Keratinocyte (primary cell): ENCODE measurements around the gene WRNIP1. TPM values are rescaled to one million over a fixed set of nuclear protein-coding genes. Genes with fewer than 3 reads are reported as not detected.

Experiments
- DNase-seq: peaks from one replicate; pipeline ENCODE4 v3.0.0-alpha.2; 2011; ENCODE audit warnings: low read depth, missing footprints, low spot score
- FAIRE-seq: peaks from 2 replicates; lab custom pipeline; 2011; peaks lifted over from hg19 to GRCh38; lab: Jason Lieb, UNC
- H2AFZ ChIP-seq: 2 replicates; pipeline ENCODE4 v1.6.0; 2012; ENCODE audit warnings: low read length, control low read depth, inconsistent platforms; ENCODE audit not compliant: control insufficient read depth
- H3K27ac ChIP-seq: 2 replicates; pipeline ENCODE4 v1.5.1; 2011; ENCODE audit warnings: low read length; ENCODE audit not compliant: control insufficient read depth, insufficient read depth
- H3K27me3 ChIP-seq: 3 replicates; pipeline ENCODE4 v1.6.0; 2011; ENCODE audit warnings: low read length; ENCODE audit not compliant: control insufficient read depth, insufficient read depth; ENCODE audit errors: extremely low read depth
- H3K36me3 ChIP-seq, 2 experiments: 2 replicates in 1 of 2; 3 replicates in 1 of 2; pipeline ENCODE4 v1.5.1; 2011; ENCODE audit warnings: low read length in 2 of 2, mild to moderate bottlenecking in 1 of 2; ENCODE audit not compliant: control insufficient read depth in 2 of 2, insufficient read depth in 2 of 2; ENCODE audit errors: extremely low read depth in 1 of 2
- H3K4me1 ChIP-seq: 3 replicates; pipeline ENCODE4 v1.5.1; 2011; ENCODE audit warnings: low read length; ENCODE audit not compliant: control insufficient read depth, insufficient read depth; ENCODE audit errors: extremely low read depth
- H3K4me2 ChIP-seq: 3 replicates; pipeline ENCODE4 v1.6.0; 2011; ENCODE audit warnings: low read depth, low read length; ENCODE audit not compliant: control insufficient read depth, insufficient read depth; ENCODE audit errors: extremely low read depth
- H3K4me3 ChIP-seq, 3 experiments: fragments of 200-600 bp in 1 of 3; sonication (generic) in 1 of 3; 2 replicates in 2 of 3; 3 replicates in 1 of 3; pipeline ENCODE4 v1.5.1; 2011 to 2016; ENCODE audit warnings: low read length in 3 of 3, mild to moderate bottlenecking in 3 of 3, control low read depth in 2 of 3, inconsistent platforms in 1 of 3, low read depth in 1 of 3, mixed read lengths in 1 of 3, mixed run types in 1 of 3, moderate library complexity in 1 of 3; ENCODE audit not compliant: control insufficient read depth in 2 of 3, insufficient read depth in 2 of 3; ENCODE audit errors: extremely low read depth in 1 of 3
- H3K79me2 ChIP-seq: 2 replicates; pipeline ENCODE4 v1.6.0; 2012; ENCODE audit warnings: low read length; ENCODE audit not compliant: control insufficient read depth, insufficient read depth
- H3K9ac ChIP-seq: 3 replicates; pipeline ENCODE4 v1.6.0; 2011; ENCODE audit warnings: low read length; ENCODE audit not compliant: control insufficient read depth, insufficient read depth; ENCODE audit errors: extremely low read depth
- H3K9me1 ChIP-seq: 3 replicates; pipeline ENCODE4 v1.6.0; 2011; ENCODE audit warnings: low read length; ENCODE audit not compliant: control insufficient read depth, insufficient read depth; ENCODE audit errors: extremely low read depth
- H3K9me3 ChIP-seq: 2 replicates; pipeline ENCODE4 v1.5.1; 2012; ENCODE audit warnings: low read depth, low read length; ENCODE audit not compliant: control insufficient read depth
- H4K20me1 ChIP-seq: 3 replicates; pipeline ENCODE4 v1.6.0; 2011; ENCODE audit warnings: low read length; ENCODE audit not compliant: control insufficient read depth, insufficient read depth; ENCODE audit errors: extremely low read depth
- EZH2 ChIP-seq: IDR thresholded peaks from one replicate; pipeline ENCODE4 v1.6.1; 2012; ENCODE audit warnings: inconsistent platforms, mild to moderate bottlenecking, low read length, moderate library complexity
- dilution Hi-C: fragments of 300-500 bp; cut with MboI; formaldehyde crosslinking; loops from one replicate; pipeline ENCODE4 v1.7.0; 2020; ENCODE audit warnings: low sequenced_read_pairs; ENCODE audit not compliant: extremely low pct_ligation_motif_present
- polyA plus RNA-seq, 5 experiments: library from polyadenylated mRNA; depleted of rRNA in 3 of 5; stranded (reverse) in 3 of 5; stranded (forward) in 1 of 5; unstranded in 1 of 5; fragments of >200 nt; gene quantifications; 1 replicate in 1 of 5; 2 replicates in 3 of 5; 3 replicates in 1 of 5; pipeline versions ENCODE4 v1.2.1 to v1.2.3, GENCODE V29; 2011 to 2012; ENCODE audit warnings: missing spikeins in 2 of 5, low read depth in 1 of 5, low replicate concordance in 1 of 5
- TF ChIP-seq, protein P1 (sequence below), 3 experiments: IDR thresholded peaks in 1 of 3; conservative IDR thresholded peaks in 1 of 3; optimal IDR thresholded peaks in 1 of 3; 2 replicates in 2 of 3; 3 replicates in 1 of 3; pipeline versions ENCODE3 to v1.5.1; 2011; ENCODE audit warnings: low read length in 3 of 3, mild to moderate bottlenecking in 3 of 3, moderate library complexity in 2 of 3, control low read depth in 1 of 3, inconsistent platforms in 1 of 3; ENCODE audit not compliant: insufficient read depth in 2 of 3; ENCODE audit errors: extremely low read depth in 1 of 3

Gene WRNIP1
- polyA plus RNA-seq, 1 donor (not counting 4 experiments of a cell fraction or from before 2014, with no cell fraction given), result 52.3 TPM

DNA sequence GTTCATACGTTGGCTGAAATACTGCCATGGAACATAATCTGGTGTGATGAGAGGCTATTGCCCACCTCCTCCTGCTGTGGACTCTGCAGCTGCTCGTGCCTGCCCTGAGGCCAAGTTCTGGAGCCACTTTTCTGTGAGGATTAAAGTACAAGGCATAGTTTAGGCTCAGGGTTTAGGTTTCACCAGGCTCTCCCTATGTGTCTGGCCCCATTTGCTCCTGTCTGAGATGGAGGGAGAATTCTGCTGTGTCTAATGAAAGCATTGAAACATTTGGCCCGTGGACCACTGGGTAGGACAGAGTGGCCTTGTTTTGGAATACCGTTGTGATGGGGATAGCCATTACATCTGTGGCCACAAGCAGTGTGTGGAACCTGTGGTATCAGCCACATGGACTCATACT is 5.9 kb downstream of the WRNIP1 start:
- DNase-seq, result no peak
- Histone ChIP-seq H3K4me1 (peaks cover 17% of the 10 kb centered on the region), H2AFZ (no peak overlapping the region), H4K20me1 (peaks cover 13% of the 10 kb centered on the region), H3K27me3 (no peaks in the 10 kb centered on the region), H3K9ac (no peak overlapping the region), H3K9me1 (peaks cover 3% of the 10 kb centered on the region), H3K79me2 (peaks cover 99% of the 10 kb centered on the region), H3K4me3 (no peak overlapping the region), H3K4me2 (no peak overlapping the region), H3K9me3 (no peaks in the 10 kb centered on the region), H3K36me3 (peaks cover 15 to 38% of the 10 kb centered on the region in 2 experiments), H3K27ac (no peak overlapping the region)
- dilution Hi-C loops, result no loop called here
- no peak for FAIRE-seq
- TF ChIP-seq, protein P1, sequence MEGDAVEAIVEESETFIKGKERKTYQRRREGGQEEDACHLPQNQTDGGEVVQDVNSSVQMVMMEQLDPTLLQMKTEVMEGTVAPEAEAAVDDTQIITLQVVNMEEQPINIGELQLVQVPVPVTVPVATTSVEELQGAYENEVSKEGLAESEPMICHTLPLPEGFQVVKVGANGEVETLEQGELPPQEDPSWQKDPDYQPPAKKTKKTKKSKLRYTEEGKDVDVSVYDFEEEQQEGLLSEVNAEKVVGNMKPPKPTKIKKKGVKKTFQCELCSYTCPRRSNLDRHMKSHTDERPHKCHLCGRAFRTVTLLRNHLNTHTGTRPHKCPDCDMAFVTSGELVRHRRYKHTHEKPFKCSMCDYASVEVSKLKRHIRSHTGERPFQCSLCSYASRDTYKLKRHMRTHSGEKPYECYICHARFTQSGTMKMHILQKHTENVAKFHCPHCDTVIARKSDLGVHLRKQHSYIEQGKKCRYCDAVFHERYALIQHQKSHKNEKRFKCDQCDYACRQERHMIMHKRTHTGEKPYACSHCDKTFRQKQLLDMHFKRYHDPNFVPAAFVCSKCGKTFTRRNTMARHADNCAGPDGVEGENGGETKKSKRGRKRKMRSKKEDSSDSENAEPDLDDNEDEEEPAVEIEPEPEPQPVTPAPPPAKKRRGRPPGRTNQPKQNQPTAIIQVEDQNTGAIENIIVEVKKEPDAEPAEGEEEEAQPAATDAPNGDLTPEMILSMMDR (optimal IDR thresholded peaks at IDR 0.05 in 1 of 3, IDR thresholded peaks at IDR 0.05 in 1 of 3, conservative IDR thresholded peaks at IDR 0.05 in 1 of 3; ENCODE audit: extremely low read depth in 1 of 3, insufficient read depth in 2 of 3, low read length in 3 of 3), result no peak
- no peak for TF ChIP-seq EZH2

DNA sequence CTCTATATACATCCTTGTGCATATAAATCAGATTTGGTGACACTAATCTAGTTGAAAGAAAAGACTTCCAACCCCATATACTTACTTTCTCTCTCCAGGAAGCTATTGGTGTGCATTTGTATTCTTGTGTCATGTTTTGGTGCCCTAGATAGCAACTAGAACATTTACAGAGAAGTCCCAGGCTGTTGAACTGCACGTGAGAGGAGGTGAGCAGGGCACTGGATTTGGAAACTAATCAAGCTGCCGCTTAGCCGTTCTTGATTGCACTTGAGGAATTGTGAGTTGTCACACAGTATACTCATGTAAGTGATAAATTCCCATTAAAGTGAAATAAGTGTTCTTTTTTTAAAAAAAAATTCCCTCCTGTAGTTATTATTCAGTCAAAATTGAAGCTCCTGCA is 7.6 kb downstream of the WRNIP1 start:
- H3K4me3 ChIP-seq, result no peak overlapping the region
- no peak overlapping the region for H3K4me2 ChIP-seq
- no peak overlapping the region for H2AFZ ChIP-seq
- no peak for FAIRE-seq
- no peaks in the 10 kb centered on the region for H3K27me3 ChIP-seq
- H3K9me1 ChIP-seq, result peaks cover 3% of the 10 kb centered on the region
- peaks cover 11% of the 10 kb centered on the region for H3K4me1 ChIP-seq
- H3K27ac ChIP-seq, result no peak overlapping the region
- TF ChIP-seq, protein P1 (optimal IDR thresholded peaks at IDR 0.05 in 1 of 3, IDR thresholded peaks at IDR 0.05 in 1 of 3, conservative IDR thresholded peaks at IDR 0.05 in 1 of 3; ENCODE audit: extremely low read depth in 1 of 3, insufficient read depth in 2 of 3, low read length in 3 of 3), result no peak
- TF ChIP-seq EZH2, result no peak
- no peak overlapping the region for H3K9ac ChIP-seq
- H4K20me1 ChIP-seq, result peaks cover 11% of the 10 kb centered on the region
- dilution Hi-C loops, result no loop called here
- peaks cover 15 to 48% of the 10 kb centered on the region in 2 experiments for H3K36me3 ChIP-seq
- no peaks in the 10 kb centered on the region for H3K9me3 ChIP-seq
- H3K79me2 ChIP-seq, result peaks cover 99% of the 10 kb centered on the region
- DNase-seq, result no peak
